Measurements from ENCODE around the gene EEF2K. TPM values are rescaled to one million over a fixed set of nuclear protein-coding genes. Genes with fewer than 3 reads are reported as not detected.
A peak's percentile ranks its signal among the peaks of the same experiment; 100 is the strongest.
"Not testable (repeated sequence)": the region's sequence is repeated elsewhere in the genome, so short reads cannot be mapped to it uniquely, and the experiment has no call there.

EEF2K gene
- polyA plus RNA-seq, 1 donor from 2014 or later: 2.2 TPM

DNA sequence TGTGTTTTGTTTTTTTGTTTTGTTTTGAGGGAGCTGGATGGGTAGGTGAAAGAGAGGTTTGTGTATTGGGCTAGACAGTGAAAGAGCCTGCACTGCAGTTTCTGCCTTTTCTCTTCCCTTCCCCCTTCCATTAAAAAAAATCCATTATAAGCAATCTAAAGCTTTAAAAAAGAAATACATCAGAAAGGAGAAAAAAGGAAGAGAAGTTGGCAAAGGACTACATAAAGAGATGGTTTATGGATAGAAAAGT is 10.7 kb upstream of the EEF2K start:
- peaks cover 0 to 6% (median 2%) of the 10 kb centered on the region in 3 donors for H3K9me3 Mint-ChIP-seq
- peaks cover 45 to 48% (median 46%) of the 10 kb centered on the region in 3 donors for H3K4me1 Mint-ChIP-seq

DNA sequence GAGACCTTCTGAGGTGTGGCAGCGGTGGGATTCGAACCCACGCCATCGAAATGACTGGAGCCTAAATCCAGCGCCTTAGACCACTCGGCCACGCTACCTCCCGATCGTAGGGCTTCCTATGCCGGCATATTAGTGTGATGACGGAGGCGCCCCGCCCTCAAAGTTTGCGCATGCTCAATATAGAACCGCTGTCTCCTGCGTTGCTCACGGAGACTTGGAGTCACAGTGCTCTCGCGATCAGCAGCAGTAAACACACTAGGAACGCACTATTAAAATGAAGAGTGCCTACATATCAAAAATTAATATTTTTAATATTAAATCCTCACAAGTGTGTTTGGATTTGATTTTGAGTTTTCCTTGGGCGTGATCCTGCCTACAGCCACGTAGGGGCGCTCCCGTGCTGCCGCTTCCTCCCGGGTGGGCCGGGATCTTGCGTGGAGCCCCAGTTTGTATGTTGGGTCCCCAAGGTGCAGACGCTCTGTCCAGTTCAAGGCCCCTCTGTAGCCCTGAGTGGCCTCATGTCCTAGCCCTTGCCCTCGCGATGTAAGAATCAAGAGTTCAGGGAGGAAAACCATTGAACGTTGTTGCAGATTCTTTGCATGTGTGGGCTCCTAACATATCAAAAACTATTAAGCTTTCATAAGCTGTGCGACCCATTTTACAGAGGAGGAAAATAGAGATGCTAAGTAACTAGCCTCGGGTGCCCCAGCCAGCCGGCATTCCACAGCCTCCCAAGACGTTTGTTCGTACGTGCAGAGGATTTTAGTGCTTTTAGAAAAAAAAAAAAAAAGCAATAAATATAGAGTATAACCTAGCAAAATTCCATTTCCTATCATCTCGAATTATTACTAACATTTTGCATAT is 10.2 kb upstream of the EEF2K start:
- no peaks in the 10 kb centered on the region for H3K36me3 Mint-ChIP-seq
- H3K27me3 Mint-ChIP-seq: peaks cover 2% of the 10 kb centered on the region
- H3K27ac Mint-ChIP-seq: peak overlapping the region; percentile 94 to 100 (median 100)
- H3K9me3 Mint-ChIP-seq: peaks cover 0 to 6% (median 2%) of the 10 kb centered on the region in 3 donors
- peak overlapping the region; percentile 79 to 97 (median 92) for H3K4me3 Mint-ChIP-seq
- H3K4me1 Mint-ChIP-seq: peaks cover 45 to 48% (median 46%) of the 10 kb centered on the region in 3 donors

More for the DNA sequence above, 10.7 kb upstream of the EEF2K start:
- peak overlapping the region; percentile 94 to 100 (median 100) for H3K27ac Mint-ChIP-seq
- H3K36me3 Mint-ChIP-seq: no peaks in the 10 kb centered on the region
- H3K27me3 Mint-ChIP-seq: peaks cover 2% of the 10 kb centered on the region
- peak overlapping the region; percentile 79 to 97 (median 92) for H3K4me3 Mint-ChIP-seq

DNA sequence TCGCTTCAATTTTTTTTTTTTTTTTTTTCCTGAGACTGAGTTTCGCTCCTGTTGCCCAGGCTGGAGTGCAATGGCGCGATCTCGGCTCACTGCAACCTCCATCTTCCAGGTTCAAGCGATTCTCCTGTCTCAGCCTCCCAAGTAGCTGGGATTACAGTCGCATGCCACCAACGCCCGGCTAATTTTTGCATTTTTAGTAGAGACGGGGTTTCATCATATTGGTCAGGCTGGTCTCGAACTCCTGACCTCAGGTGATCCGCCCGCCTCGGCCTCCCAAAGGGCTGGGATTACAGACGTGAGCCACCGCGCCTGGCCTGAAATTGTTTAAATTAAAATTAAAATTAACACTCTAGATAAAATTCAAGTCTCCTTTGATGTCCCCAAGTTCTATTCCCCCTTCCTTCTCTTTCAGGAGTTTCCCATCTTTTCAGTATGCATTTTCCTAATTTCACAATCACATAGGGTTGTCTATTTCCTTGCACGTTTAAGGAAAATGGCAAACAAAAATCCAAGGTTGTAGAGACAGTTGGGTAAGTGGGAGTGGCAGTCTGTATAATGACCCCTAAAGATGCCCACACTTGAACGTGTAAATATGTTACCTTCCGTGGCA is 9.4 kb upstream of the EEF2K start:
- not testable (repeated sequence) for H3K9me3 Mint-ChIP-seq, H3K36me3 Mint-ChIP-seq, H3K27me3 Mint-ChIP-seq
- H3K4me1 Mint-ChIP-seq: peaks cover 44 to 49% (median 48%) of the 10 kb centered on the region in 3 donors
- H3K4me3 Mint-ChIP-seq: peak overlapping the region; percentile 68 to 97 (median 84)
- H3K27ac Mint-ChIP-seq: peak overlapping the region; percentile 71 to 100 (median 94)

DNA sequence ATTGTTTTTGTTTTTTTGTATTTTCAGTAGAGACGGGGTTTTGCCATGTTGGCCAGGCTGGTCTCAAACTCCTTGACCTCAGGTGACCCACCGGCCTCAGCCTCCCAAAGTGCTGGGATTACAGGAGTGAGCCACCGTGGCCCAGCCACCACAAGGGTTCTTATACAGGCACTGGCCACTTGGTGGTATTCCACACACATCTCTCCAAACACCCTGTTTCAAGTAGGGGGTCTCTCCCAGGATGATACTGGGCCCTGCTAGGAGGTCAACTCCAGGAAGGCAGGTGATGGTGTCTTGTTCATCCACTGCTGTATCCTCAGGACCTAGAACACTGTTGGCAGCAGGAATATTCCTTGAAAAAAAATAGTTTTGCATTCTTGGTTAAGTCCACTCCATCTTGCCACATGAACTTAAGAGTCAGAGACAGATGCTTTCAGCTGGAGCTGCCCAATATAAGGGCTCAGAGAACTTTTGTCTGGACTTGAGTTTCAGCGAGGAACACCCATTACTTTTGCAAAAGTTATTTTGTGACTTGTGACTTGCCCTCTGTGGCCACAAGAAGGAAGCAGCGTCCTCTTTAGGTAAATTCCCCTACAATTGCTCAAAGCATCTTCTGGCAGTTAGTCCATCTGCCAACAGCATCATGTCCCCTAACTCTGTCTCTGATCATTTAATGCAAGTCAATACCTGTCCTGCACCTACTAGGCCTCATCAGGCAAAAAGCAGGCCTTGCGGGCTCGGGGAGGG is 7.4 kb upstream of the EEF2K start:
- H3K27ac Mint-ChIP-seq: peak overlapping the region; percentile 67 to 94 (median 71)

DNA sequence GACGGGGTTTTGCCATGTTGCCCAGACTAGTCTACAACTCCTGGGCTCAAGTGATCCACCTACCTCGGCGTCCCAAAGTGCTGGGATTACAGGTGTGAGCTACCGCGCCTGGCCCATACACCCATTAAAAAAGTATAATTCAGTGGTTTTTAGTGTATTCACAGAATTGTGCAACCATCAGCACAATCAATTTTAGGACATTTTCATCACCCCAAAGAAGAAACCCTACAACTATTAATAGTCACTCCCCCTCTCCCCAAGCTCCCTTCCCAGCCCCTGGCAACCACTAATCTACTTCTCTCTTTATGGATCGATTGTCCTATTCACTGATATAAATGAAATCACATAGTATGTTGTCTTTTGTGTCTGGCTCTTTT is 3.8 kb upstream of the EEF2K start:
- no peak overlapping the region for H3K4me3 Mint-ChIP-seq
- H3K36me3 Mint-ChIP-seq: no peaks in the 10 kb centered on the region
- H3K27ac Mint-ChIP-seq: peak overlapping the region in 2 of 3 donors; percentile 45 to 57
- H3K9me3 Mint-ChIP-seq: no peaks in the 10 kb centered on the region
- H3K27me3 Mint-ChIP-seq: no peaks in the 10 kb centered on the region
- peaks cover 16 to 33% (median 25%) of the 10 kb centered on the region in 3 donors for H3K4me1 Mint-ChIP-seq

More for the DNA sequence above, 7.4 kb upstream of the EEF2K start:
- Mint-ChIP-seq H3K36me3 (no peaks in the 10 kb centered on the region), H3K4me1 (peaks cover 33 to 41% (median 35%) of the 10 kb centered on the region in 3 donors), H3K4me3 (peak overlapping the region in 3 of 4 donors; percentile 41 to 90 (median 60)), H3K9me3 (peaks cover 0 to 4% (median 2%) of the 10 kb centered on the region in 3 donors), H3K27me3 (peaks cover 2% of the 10 kb centered on the region)

DNA sequence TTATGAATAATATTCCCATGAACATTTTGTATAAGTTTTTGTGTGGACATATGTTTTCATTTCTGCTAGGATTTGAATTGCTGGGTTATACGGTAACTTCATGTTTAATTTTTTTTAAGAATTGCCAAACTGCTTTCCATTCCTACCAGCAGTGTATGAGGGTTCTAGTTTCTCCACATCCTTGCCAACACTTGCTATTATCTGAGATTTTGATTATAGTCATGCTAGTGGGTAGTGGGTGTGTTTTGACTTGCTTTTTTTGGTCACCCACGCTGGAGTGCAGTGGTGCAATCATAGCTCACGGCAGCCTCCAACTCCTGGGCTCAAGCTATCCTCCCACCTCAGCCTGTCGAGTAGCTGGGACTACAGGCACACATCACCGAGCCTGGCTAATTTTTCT is 3.0 kb upstream of the EEF2K start:
- H3K36me3 Mint-ChIP-seq: no peaks in the 10 kb centered on the region
- no peaks in the 10 kb centered on the region for H3K9me3 Mint-ChIP-seq
- H3K4me1 Mint-ChIP-seq: peaks cover 23 to 32% (median 30%) of the 10 kb centered on the region in 3 donors
- no peaks in the 10 kb centered on the region for H3K27me3 Mint-ChIP-seq
- H3K4me3 Mint-ChIP-seq: peak overlapping the region in 1 of 4 donors; percentile 48
- H3K27ac Mint-ChIP-seq: peak overlapping the region in 1 of 3 donors; percentile 25

DNA sequence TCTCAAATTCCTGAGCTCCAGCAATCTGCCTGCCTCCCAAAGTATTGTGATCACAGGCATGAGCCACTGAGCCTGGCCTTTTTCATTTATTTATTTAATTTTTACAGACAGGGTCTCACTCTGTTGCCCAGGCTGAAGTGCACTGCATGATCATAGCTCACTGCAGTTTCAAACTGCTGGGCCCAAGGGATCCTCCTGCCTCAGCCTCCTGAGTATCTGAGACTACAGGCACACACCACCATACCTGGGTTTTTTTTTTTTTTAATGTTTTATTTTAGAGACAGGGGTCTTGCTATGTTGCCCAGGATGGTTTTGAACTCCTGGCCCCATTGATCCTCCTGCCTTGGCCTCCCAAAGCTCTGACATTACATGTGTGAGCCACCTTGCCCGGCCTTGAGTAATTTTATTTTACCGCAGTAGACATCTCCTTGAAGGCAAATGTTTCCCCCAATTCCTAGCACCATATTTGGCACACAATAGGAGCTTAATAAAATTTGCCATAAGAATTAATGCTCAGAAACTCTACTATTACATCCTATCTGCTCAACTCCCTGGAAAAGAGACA is 1.9 kb upstream of the EEF2K start:
- Mint-ChIP-seq H3K4me3 (peak overlapping the region in 1 of 4 donors; percentile 82), H3K27me3 (no peaks in the 10 kb centered on the region), H3K36me3 (no peaks in the 10 kb centered on the region), H3K9me3 (no peaks in the 10 kb centered on the region), H3K4me1 (peaks cover 18 to 30% (median 20%) of the 10 kb centered on the region in 3 donors), H3K27ac (peak overlapping the region in 1 of 3 donors; percentile 82)

DNA sequence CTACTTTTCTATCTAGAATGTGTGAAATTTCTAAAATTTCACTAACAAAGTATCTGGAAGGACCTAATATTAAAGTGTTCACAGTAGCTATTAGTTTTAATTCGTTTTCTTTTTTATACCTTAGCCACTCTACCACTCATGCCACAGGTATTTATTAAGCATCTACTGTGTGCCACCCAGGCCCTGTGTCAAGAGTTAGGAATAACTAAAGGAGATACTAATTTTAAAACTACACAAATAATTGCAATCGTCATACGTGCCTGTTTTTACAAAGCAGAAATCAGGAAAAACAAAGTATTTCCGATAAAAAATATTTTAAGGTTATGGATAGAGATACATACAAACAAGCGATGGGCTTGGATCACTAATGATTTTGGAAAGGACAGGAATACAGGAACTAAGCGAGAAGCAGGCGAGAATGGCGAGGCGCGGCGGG is 483 bp upstream of the EEF2K start:
- Mint-ChIP-seq H3K27ac (peak overlapping the region; percentile 80 to 95 (median 88)), H3K4me1 (peaks cover 17 to 32% (median 19%) of the 10 kb centered on the region in 3 donors), H3K9me3 (no peaks in the 10 kb centered on the region), H3K4me3 (peak overlapping the region; percentile 87 to 96 (median 93)), H3K36me3 (peaks cover 2% of the 10 kb centered on the region), H3K27me3 (no peaks in the 10 kb centered on the region)

DNA sequence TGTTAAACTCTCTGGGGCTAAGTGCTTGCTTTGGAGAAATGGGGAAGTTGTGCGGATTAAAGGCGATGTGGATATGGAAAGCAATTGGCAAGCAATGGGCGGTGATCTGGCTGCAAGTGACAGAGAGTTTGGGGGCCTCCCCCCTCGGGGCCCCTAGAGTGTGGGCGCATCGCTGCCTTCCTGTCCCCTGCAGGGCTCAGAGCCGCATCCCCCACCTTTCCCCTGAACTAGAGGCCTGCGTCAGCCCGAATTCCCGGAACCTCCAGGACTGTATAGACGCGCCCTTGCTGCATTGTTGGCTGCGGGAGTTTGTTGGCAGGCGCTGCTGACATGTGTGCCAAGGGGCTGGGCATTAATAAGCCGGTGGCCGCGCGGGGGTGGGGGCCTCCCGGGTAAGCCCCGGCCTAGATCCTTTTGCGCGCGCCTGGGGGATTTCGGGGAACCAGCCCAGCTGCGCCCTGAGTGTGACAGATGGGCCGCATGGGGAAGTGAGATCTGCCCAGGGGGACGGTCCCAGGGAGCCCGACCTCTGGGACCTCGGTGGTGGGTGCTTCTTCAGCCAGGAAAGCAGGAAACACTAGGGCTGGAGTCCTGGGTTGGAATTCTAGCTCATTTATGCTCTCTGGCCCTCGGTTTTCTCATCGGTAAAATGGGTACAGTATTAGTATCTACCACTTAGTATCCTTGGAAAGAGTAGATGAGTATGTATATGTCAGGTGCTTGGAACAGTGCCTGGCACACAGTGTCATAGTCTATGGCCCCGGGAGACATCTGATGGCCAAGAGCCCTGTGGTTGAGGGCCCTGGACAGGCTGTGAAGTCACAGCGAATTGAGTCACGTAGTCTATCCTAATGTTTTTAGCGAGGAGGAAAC is 1.0 kb downstream of the EEF2K start:
- Mint-ChIP-seq H3K27ac (peak overlapping the region; percentile 80 to 95 (median 90)), H3K36me3 (peaks cover 7% of the 10 kb centered on the region), H3K4me3 (peak overlapping the region; percentile 87 to 96 (median 93)), H3K4me1 (peaks cover 18 to 29% (median 25%) of the 10 kb centered on the region in 3 donors), H3K9me3 (no peaks in the 10 kb centered on the region), H3K27me3 (no peaks in the 10 kb centered on the region)

DNA sequence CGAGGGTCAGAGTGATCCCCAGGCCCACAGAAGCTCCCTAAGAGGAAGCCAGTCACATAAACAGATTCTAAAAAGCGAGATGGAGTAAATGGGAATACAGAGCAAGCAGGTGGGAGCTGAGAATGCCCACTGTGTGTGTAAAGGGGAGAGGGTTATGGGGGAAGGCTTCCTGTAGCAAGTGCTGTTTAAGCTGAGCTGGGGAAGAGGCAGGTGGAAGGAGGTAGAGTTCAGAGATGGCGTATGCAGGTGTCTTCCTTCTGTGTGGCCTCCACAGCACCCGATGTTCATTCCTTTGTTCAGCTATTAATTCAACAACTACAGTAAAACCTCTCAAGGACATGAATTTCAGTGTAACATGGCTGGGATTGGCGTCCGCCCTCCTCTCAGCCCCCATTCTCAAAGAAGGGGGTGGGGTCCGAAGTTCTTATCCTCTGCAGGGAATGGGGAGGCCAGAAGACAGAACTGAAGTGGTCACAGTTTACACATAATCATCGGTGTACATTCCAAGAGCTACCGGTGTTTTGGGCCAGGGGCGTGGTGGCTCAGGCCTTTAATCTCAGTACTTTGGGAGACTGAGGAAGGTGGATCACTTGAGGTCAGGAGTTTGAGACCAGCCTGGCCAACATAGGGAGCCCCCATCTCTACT is 1.8 kb downstream of the EEF2K start:
- Mint-ChIP-seq H3K9me3 (no peaks in the 10 kb centered on the region), H3K4me3 (peak overlapping the region; percentile 87 to 96 (median 93)), H3K27ac (peak overlapping the region; percentile 80 to 95 (median 90)), H3K27me3 (no peaks in the 10 kb centered on the region), H3K36me3 (peaks cover 7% of the 10 kb centered on the region), H3K4me1 (peaks cover 18 to 25% (median 25%) of the 10 kb centered on the region in 3 donors)

DNA sequence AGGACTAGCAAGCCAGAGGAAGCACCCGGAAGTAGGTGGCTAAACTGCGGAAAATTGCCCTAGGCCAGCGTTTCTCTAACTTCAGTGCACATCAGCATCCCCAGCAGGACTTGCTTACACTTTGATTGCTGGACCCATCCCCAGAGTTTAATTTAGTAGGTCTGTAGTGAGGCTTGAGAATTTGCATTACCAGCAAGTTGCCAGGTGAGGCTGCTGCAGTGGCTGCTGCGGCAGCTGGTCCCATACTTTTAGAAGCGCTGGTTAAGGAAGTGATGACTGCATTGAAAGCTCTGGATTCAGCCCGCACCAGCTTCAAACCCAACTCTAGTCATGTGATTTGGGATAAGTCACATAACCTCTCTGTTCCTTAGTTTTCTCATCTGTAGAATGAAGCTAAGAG is 4.2 kb downstream of the EEF2K start:
- Mint-ChIP-seq H3K4me3 (no peak overlapping the region), H3K9me3 (no peaks in the 10 kb centered on the region), H3K4me1 (peaks cover 21 to 29% (median 22%) of the 10 kb centered on the region in 3 donors), H3K27me3 (no peaks in the 10 kb centered on the region), H3K27ac (no peak overlapping the region), H3K36me3 (peaks cover 12% of the 10 kb centered on the region)

DNA sequence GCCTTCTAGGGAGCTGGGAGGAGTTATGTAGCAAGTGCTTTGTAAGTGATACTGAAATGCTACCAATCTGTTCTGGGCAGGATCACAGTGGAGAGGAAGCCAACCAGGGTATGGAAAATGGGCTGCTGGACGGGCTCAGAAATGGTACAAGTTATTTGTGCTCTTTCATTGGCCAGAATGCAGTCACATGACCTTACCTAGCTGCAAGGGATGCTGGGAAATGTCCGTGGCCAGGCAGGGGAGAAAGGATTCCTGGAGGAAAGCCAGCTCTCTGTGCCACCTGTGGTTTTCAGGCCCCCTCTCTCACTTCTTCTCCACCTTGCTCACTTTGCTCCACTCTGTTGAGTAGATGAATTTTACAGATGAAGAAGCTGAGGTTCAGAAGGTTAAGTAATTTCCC is 4.8 kb downstream of the EEF2K start:
- Mint-ChIP-seq H3K9me3 (no peaks in the 10 kb centered on the region), H3K27ac (no peak overlapping the region), H3K36me3 (peaks cover 12% of the 10 kb centered on the region), H3K4me1 (peaks cover 19 to 26% (median 19%) of the 10 kb centered on the region in 3 donors), H3K27me3 (no peaks in the 10 kb centered on the region), H3K4me3 (no peak overlapping the region)

DNA sequence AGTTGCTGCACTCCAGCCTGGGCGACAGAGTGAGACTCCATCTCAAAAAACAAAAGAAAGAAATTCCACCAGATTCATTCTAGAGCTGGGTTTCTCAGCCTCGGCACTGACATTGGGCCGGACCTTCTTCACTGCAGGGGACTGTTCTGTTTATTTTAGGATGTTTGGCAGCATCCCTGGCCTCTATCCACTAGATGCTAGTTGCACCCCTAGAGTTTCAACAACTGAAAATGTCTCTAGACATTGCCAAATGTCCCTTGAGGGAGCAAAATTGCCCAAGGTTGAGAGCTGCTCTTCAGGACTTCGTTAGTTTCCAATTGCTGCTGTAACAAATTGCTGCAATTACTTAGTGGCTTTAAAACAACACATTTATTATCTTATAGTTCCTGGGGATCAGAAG is 7.2 kb downstream of the EEF2K start:
- Mint-ChIP-seq H3K27me3 (no peaks in the 10 kb centered on the region), H3K4me3 (no peak overlapping the region), H3K27ac (no peak overlapping the region), H3K4me1 (peaks cover 20 to 29% (median 21%) of the 10 kb centered on the region in 3 donors), H3K9me3 (no peaks in the 10 kb centered on the region), H3K36me3 (peaks cover 14% of the 10 kb centered on the region)

Measured in IgD-negative memory B cell (primary cell).